ENCODE results near the gene MARCHF3. TPM values are rescaled to one million over a fixed set of nuclear protein-coding genes. Genes with fewer than 3 reads are reported as not detected.

The MARCHF3 gene
- total RNA-seq, 1 donor from 2014 or later = 16.5 TPM

DNA sequence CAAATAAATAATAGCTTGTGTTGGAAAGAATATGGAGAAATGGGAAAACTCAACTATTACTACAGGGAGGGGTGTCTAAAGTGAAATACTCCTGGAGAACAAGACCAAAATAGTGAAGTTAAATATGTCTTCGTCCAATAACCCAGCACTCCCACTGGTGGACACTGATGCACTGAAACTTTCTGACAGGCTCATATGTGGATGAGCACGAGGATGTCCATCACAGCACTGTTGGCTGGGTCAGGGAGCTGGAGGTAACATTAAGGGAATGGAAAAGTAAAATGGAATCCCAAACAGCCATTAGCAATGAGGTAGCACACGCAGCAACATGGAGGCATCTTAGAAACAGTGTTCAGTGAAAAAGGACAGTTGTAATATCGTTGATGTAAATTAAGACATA lies 167.0 kb downstream of the MARCHF3 start:
- no peaks in the 10 kb centered on the region for H3K9me3 Mint-ChIP-seq (ENCODE audit: unreplicated experiment)
- Histone ChIP-seq H3K9me3 (ENCODE audit: insufficient read depth, low read depth, low read length) (no peaks in the 10 kb centered on the region), H4K20me1 (ENCODE audit: insufficient read depth, low read length) (no peaks in the 10 kb centered on the region), H3K27ac (ENCODE audit: low read depth, low read length) (no peak overlapping the region), H3K4me3 (ENCODE audit: insufficient read depth, low read depth, low read length) (no peak overlapping the region), H3K79me2 (ENCODE audit: insufficient read depth, low read length) (no peaks in the 10 kb centered on the region), H3K27me3 (ENCODE audit: insufficient read depth, low read length) (no peaks in the 10 kb centered on the region), H3K4me1 (ENCODE audit: insufficient read depth, low read length) (no peaks in the 10 kb centered on the region), H3K9ac (ENCODE audit: low read length) (no peak overlapping the region), H3K4me2 (ENCODE audit: low read length) (no peak overlapping the region), H2AFZ (ENCODE audit: low read depth, low read length) (no peak overlapping the region), H3K36me3 (ENCODE audit: insufficient read depth, low read length) (no peaks in the 10 kb centered on the region)
- no peaks in the 10 kb centered on the region for H3K4me1 Mint-ChIP-seq (ENCODE audit: low read depth, unreplicated experiment)
- DNase-seq (ENCODE audit: low read depth) (no peak), FAIRE-seq (no peak)
- no peak overlapping the region for H3K4me3 Mint-ChIP-seq (ENCODE audit: unreplicated experiment)
- no peaks in the 10 kb centered on the region for H3K36me3 Mint-ChIP-seq (ENCODE audit: low read depth, unreplicated experiment)
- TF ChIP-seq, protein P1, sequence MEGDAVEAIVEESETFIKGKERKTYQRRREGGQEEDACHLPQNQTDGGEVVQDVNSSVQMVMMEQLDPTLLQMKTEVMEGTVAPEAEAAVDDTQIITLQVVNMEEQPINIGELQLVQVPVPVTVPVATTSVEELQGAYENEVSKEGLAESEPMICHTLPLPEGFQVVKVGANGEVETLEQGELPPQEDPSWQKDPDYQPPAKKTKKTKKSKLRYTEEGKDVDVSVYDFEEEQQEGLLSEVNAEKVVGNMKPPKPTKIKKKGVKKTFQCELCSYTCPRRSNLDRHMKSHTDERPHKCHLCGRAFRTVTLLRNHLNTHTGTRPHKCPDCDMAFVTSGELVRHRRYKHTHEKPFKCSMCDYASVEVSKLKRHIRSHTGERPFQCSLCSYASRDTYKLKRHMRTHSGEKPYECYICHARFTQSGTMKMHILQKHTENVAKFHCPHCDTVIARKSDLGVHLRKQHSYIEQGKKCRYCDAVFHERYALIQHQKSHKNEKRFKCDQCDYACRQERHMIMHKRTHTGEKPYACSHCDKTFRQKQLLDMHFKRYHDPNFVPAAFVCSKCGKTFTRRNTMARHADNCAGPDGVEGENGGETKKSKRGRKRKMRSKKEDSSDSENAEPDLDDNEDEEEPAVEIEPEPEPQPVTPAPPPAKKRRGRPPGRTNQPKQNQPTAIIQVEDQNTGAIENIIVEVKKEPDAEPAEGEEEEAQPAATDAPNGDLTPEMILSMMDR (IDR thresholded peaks at IDR 0.05; ENCODE audit: insufficient read depth, low read depth, low read length) = no peak
- no peak for TF ChIP-seq EZH2 (IDR thresholded peaks at IDR 0.05; ENCODE audit: insufficient read depth, low read length)
- H3K27ac Mint-ChIP-seq (ENCODE audit: unreplicated experiment) = no peak overlapping the region
- no peaks in the 10 kb centered on the region for H3K27me3 Mint-ChIP-seq (ENCODE audit: low read depth, unreplicated experiment)

DNA sequence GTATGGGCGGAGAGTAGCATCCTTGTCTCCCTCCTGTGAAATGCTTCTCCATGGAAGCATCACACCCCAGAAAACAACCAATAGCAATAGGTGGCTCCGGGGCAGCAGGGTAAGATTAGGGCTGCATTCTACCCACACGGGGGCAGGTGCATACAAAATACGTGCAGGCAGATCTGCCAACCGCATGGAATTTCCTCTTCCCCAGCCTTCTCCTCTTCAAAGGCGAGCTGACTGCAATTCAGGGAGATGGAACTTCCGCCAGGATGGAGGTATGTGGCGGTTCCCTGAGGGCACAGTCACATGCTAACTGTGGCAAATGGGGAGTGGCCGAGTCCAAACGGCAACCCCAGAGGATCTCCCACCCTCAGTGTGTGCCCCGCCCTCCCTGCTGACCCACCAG lies 171.9 kb downstream of the MARCHF3 start:
- no peak for DNase-seq (ENCODE audit: low read depth)

More for the DNA sequence above, 171.9 kb downstream of the MARCHF3 start:
- H3K4me3 Mint-ChIP-seq (ENCODE audit: unreplicated experiment) = no peak overlapping the region
- TF ChIP-seq, protein P1 (IDR thresholded peaks at IDR 0.05; ENCODE audit: insufficient read depth, low read depth, low read length) = no peak
- TF ChIP-seq EZH2 (IDR thresholded peaks at IDR 0.05; ENCODE audit: insufficient read depth, low read length) = no peak
- no peaks in the 10 kb centered on the region for H3K27me3 ChIP-seq (ENCODE audit: insufficient read depth, low read length)
- no peaks in the 10 kb centered on the region for H3K36me3 ChIP-seq (ENCODE audit: insufficient read depth, low read length)
- H3K79me2 ChIP-seq (ENCODE audit: insufficient read depth, low read length) = no peaks in the 10 kb centered on the region
- H3K9me3 ChIP-seq (ENCODE audit: insufficient read depth, low read depth, low read length) = no peaks in the 10 kb centered on the region
- no peaks in the 10 kb centered on the region for H4K20me1 ChIP-seq (ENCODE audit: insufficient read depth, low read length)
- H3K27ac ChIP-seq (ENCODE audit: low read depth, low read length) = no peak overlapping the region
- H3K27me3 Mint-ChIP-seq (ENCODE audit: low read depth, unreplicated experiment) = no peaks in the 10 kb centered on the region
- peaks cover 10% of the 10 kb centered on the region for H3K4me1 Mint-ChIP-seq (ENCODE audit: low read depth, unreplicated experiment)
- no peak overlapping the region for H3K9ac ChIP-seq (ENCODE audit: low read length)
- no peaks in the 10 kb centered on the region for H3K9me3 Mint-ChIP-seq (ENCODE audit: unreplicated experiment)
- H2AFZ ChIP-seq (ENCODE audit: low read depth, low read length) = no peak overlapping the region
- no peaks in the 10 kb centered on the region for H3K4me1 ChIP-seq (ENCODE audit: insufficient read depth, low read length)
- FAIRE-seq = no peak
- H3K27ac Mint-ChIP-seq (ENCODE audit: unreplicated experiment) = no peak overlapping the region
- H3K36me3 Mint-ChIP-seq (ENCODE audit: low read depth, unreplicated experiment) = no peaks in the 10 kb centered on the region
- H3K4me2 ChIP-seq (ENCODE audit: low read length) = no peak overlapping the region
- no peak overlapping the region for H3K4me3 ChIP-seq (ENCODE audit: insufficient read depth, low read depth, low read length)
